ENCODE results near the gene FAIM2. TPM values are rescaled to one million over a fixed set of nuclear protein-coding genes. Genes with fewer than 3 reads are reported as not detected.

Gene FAIM2
- total and polyA plus RNA-seq, 2 donors: 0.24 to 0.41 TPM

DNA sequence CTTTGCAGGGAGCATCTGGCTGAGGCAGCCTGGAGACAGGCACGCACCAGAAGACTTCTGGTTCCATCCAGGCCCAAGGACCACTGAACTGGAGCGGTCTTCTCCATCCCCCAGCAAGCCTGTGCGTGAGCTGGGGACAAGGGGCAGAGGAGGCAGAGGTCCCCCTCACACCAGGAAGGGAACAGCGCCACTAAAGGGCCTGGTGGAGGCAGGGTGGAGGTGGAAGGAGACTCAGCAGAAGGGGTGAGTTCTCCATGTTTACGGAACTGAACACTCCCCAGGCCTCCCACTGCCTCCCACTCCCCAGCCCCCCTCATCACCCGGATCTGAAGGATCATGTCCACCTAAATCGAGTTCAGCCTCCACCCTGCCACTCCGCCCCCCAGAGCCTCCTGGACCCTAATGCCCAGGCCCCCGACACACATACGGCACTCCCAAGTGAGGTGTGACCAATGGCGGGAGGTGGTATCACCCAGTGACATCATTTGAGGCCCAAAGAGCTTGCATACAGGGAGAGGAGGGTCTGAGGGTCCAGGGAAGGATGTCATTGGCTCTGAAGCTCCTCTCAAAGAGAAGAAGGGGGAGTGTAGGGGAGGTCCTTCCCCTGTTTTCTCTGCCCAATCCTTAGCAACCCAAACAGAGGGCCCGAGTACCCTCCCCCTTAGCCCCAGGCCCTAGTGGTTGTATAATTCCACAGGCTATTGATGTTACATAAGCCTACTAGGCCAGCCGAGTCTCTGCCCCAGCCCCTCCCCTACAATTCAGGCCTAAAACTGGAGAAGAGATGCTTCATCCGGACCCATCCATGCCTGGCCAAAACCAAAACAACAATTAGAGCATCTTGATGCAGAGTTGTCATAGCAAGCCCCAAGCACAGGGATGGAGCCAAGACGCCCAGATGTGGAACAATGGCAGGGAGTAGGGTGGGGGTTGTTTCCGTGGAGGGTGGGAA, 1.0 kb downstream of the FAIM2 start:
- H3K27me3 ChIP-seq (ENCODE audit: control insufficient read depth in 2 of 2, insufficient read depth in 1 of 2, low read length in 1 of 2): peaks cover 6 to 78% of the 10 kb centered on the region in 2 donors
- H3K27ac ChIP-seq (ENCODE audit: low read depth in 1 of 2, low read length in 1 of 2): no peak overlapping the region
- DNase-seq (ENCODE audit: low read depth in 6 of 9, low spot score in 9 of 9): no peak
- H3K9me3 ChIP-seq (ENCODE audit: control insufficient read depth in 2 of 2, insufficient read depth in 1 of 2, low read length in 1 of 2): no peaks in the 10 kb centered on the region
- WGBS: 93% methylated on average over 16 of the region's 16 CpGs
- peaks cover 0 to 8% of the 10 kb centered on the region in 2 donors for H3K4me1 ChIP-seq (ENCODE audit: control insufficient read depth in 2 of 2, insufficient read depth in 2 of 2, low read length in 2 of 2)
- H3K4me3 ChIP-seq (ENCODE audit: low read length in 2 of 2): no peak overlapping the region
- no peaks in the 10 kb centered on the region for H3K36me3 ChIP-seq (ENCODE audit: control insufficient read depth in 2 of 2, insufficient read depth in 2 of 2, low read length in 1 of 2)

DNA sequence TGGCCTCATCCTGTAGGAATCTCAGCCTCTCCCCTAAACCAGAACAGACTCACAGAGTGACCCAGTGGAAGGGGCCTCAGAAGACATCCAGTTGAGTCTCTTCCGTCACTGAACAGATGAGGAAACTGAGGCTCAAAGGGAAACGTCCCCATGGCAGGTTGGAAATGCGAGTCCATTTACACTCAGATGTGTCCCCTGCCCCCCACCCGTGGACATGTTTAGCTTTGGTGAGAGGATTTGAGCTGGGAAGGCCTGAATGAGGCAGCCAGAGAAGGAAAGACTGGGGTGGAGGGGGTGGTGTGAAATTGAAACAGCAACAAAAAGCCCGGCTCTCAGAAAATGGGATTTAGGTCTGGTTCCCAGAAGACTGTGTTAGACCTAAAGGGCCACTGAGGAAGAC, 1.7 kb downstream of the FAIM2 start:
- Histone ChIP-seq H3K4me1 (ENCODE audit: control insufficient read depth in 2 of 2, insufficient read depth in 2 of 2, low read length in 2 of 2) (peaks cover 0 to 8% of the 10 kb centered on the region in 2 donors), H3K36me3 (ENCODE audit: control insufficient read depth in 2 of 2, insufficient read depth in 2 of 2, low read length in 1 of 2) (no peaks in the 10 kb centered on the region), H3K4me3 (ENCODE audit: low read length in 2 of 2) (no peak overlapping the region), H3K27me3 (ENCODE audit: control insufficient read depth in 2 of 2, insufficient read depth in 1 of 2, low read length in 1 of 2) (peaks cover 6 to 82% of the 10 kb centered on the region in 2 donors), H3K9me3 (ENCODE audit: control insufficient read depth in 2 of 2, insufficient read depth in 1 of 2, low read length in 1 of 2) (no peaks in the 10 kb centered on the region), H3K27ac (ENCODE audit: low read depth in 1 of 2, low read length in 1 of 2) (no peak overlapping the region)
- WGBS: 94% methylated on average over 5 of the region's 5 CpGs
- DNase-seq (ENCODE audit: low read depth in 6 of 9, low spot score in 9 of 9): no peak

DNA sequence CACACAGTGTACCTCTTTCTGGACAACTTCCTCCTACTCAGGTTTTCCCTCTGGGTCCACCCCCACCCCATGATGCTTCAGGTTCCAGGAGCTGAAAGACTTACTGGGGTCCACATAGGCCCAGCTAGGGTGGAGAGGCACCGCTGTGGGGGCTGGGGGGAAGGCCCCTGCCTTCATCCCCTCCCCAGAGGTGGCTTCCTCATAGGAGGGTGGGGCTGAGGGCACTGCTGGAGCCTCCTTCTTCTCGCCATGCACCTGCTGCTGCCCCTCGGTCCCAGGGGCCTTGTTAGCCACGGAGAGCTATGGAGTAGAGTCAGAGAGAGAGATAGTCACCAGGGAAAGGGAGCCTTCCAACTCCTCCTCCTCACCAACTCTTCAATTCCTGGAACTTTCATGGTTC, 2.7 kb downstream of the FAIM2 start:
- no peaks in the 10 kb centered on the region for H3K9me3 ChIP-seq (ENCODE audit: control insufficient read depth in 2 of 2, insufficient read depth in 1 of 2, low read length in 1 of 2)
- H3K27ac ChIP-seq (ENCODE audit: low read depth in 1 of 2, low read length in 1 of 2): no peak overlapping the region
- WGBS: 67% methylated on average over 4 of the region's 4 CpGs
- H3K36me3 ChIP-seq (ENCODE audit: control insufficient read depth in 2 of 2, insufficient read depth in 2 of 2, low read length in 1 of 2): no peaks in the 10 kb centered on the region
- no peak overlapping the region for H3K4me3 ChIP-seq (ENCODE audit: low read length in 2 of 2)
- no peak for DNase-seq (ENCODE audit: low read depth in 6 of 9, low spot score in 9 of 9)
- peaks cover 6 to 81% of the 10 kb centered on the region in 2 donors for H3K27me3 ChIP-seq (ENCODE audit: control insufficient read depth in 2 of 2, insufficient read depth in 1 of 2, low read length in 1 of 2)
- peaks cover 0 to 8% of the 10 kb centered on the region in 2 donors for H3K4me1 ChIP-seq (ENCODE audit: control insufficient read depth in 2 of 2, insufficient read depth in 2 of 2, low read length in 2 of 2)

DNA sequence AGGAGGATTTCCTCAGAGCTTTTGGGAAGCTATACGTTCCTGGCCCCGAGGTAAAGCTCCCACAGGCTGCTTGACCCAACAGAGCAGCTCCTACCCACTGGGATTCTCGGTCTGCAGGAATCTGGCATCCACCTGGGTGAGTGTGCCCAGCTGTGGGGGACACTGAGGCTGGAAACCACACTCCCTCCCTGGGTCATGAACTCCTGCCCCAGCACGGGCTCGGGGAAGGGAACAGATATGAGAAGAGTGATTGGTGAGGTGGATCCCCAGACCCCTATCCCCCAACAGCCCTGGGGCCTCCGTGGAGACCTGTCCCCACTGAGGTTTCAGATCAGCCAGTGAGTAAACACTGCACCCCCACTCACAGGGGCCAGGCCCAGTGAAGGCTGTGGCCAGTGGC, 3.3 kb downstream of the FAIM2 start:
- H3K9me3 ChIP-seq (ENCODE audit: control insufficient read depth in 2 of 2, insufficient read depth in 1 of 2, low read length in 1 of 2): no peaks in the 10 kb centered on the region
- no peaks in the 10 kb centered on the region for H3K36me3 ChIP-seq (ENCODE audit: control insufficient read depth in 2 of 2, insufficient read depth in 2 of 2, low read length in 1 of 2)
- H3K27ac ChIP-seq (ENCODE audit: low read depth in 1 of 2, low read length in 1 of 2): no peak overlapping the region
- peaks cover 6 to 80% of the 10 kb centered on the region in 2 donors for H3K27me3 ChIP-seq (ENCODE audit: control insufficient read depth in 2 of 2, insufficient read depth in 1 of 2, low read length in 1 of 2)
- peaks cover 0 to 8% of the 10 kb centered on the region in 2 donors for H3K4me1 ChIP-seq (ENCODE audit: control insufficient read depth in 2 of 2, insufficient read depth in 2 of 2, low read length in 2 of 2)
- 79% methylated on average over 6 of the region's 6 CpGs for WGBS
- no peak overlapping the region for H3K4me3 ChIP-seq (ENCODE audit: low read length in 2 of 2)
- no peak for DNase-seq (ENCODE audit: low read depth in 6 of 9, low spot score in 9 of 9)

DNA sequence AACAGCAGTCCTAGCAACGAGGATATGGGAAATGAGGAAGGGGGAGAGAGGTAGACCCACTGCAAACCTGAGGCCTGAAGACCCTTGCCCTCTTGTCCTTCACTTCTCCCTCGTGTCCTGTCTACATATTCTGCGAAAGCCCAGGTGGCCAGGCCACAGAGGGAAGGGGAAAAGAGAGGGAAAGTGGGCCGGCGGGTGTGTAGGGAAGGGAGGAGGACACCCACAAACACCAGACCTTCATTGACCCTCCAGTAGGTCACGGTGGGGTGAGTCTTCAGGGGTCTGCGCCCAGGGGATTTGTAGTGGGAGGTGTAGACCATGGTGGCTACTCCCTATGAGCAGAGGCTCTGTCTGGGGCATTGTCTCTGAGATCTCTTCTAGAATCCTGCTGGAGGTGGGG, 3.8 kb downstream of the FAIM2 start:
- no peaks in the 10 kb centered on the region for H3K9me3 ChIP-seq (ENCODE audit: control insufficient read depth in 2 of 2, insufficient read depth in 1 of 2, low read length in 1 of 2)
- H3K36me3 ChIP-seq (ENCODE audit: control insufficient read depth in 2 of 2, insufficient read depth in 2 of 2, low read length in 1 of 2): no peaks in the 10 kb centered on the region
- no peak overlapping the region for H3K27ac ChIP-seq (ENCODE audit: low read depth in 1 of 2, low read length in 1 of 2)
- DNase-seq (ENCODE audit: low read depth in 6 of 9, low spot score in 9 of 9): no peak
- peaks cover 6 to 78% of the 10 kb centered on the region in 2 donors for H3K27me3 ChIP-seq (ENCODE audit: control insufficient read depth in 2 of 2, insufficient read depth in 1 of 2, low read length in 1 of 2)
- peaks cover 0 to 8% of the 10 kb centered on the region in 2 donors for H3K4me1 ChIP-seq (ENCODE audit: control insufficient read depth in 2 of 2, insufficient read depth in 2 of 2, low read length in 2 of 2)
- 91% methylated on average over 7 of the region's 7 CpGs for WGBS
- no peak overlapping the region for H3K4me3 ChIP-seq (ENCODE audit: low read length in 2 of 2)

DNA sequence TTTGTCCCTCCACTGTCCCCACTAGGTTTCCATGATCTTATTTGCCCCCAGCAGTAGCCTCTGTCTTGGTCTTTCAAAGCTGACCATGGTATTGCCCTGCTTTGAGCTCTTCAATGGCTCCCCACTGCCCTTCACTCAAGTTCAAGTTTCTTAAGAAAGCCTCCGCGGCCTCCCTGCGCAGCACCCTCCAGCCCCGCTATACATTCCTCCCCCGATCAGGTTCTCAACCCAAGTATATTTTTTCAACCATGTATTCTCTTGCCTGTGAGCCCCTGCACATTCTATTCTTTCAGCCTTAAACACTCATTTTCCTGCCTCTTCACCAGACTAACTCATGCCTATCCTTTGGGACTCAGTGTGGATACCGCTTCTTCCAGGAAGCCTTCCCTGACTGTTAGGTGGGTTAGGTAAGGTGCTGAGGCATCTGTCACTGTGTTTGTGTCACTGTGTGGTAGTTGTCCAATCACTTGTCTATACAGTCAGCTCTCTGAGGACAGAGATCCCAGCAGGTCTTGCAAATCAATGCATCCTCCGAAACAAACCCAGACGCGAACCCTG, 4.3 kb downstream of the FAIM2 start:
- DNase-seq (ENCODE audit: low read depth in 6 of 9, low spot score in 9 of 9): no peak
- H3K4me3 ChIP-seq (ENCODE audit: low read length in 2 of 2): no peak overlapping the region
- peaks cover 0 to 6% of the 10 kb centered on the region in 2 donors for H3K4me1 ChIP-seq (ENCODE audit: control insufficient read depth in 2 of 2, insufficient read depth in 2 of 2, low read length in 2 of 2)
- H3K27ac ChIP-seq (ENCODE audit: low read depth in 1 of 2, low read length in 1 of 2): no peak overlapping the region
- H3K27me3 ChIP-seq (ENCODE audit: control insufficient read depth in 2 of 2, insufficient read depth in 1 of 2, low read length in 1 of 2): peaks cover 6 to 73% of the 10 kb centered on the region in 2 donors
- H3K36me3 ChIP-seq (ENCODE audit: control insufficient read depth in 2 of 2, insufficient read depth in 2 of 2, low read length in 1 of 2): no peaks in the 10 kb centered on the region
- WGBS: 98% methylated on average over 9 of the region's 9 CpGs
- H3K9me3 ChIP-seq (ENCODE audit: control insufficient read depth in 2 of 2, insufficient read depth in 1 of 2, low read length in 1 of 2): no peaks in the 10 kb centered on the region

DNA sequence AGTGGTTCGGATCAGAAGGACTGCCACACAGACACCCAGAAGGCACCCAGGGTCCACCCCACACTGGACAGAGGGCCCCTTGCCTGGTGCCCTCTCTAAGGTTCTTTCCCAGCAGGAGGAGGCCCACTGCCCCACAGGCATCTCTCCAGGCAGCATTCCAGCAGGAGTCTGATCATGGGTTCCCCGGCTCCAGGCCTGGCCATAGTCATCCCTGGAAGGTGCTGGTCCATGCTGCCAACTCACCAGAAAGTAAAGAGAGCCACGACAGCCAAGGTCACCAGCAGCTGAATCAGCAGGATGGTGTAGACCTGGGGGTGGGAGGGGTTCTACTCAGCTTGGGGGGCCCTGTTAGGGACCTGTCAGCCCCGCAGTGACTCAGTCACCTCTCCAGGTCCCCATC, 6.4 kb downstream of the FAIM2 start:
- 93% methylated on average over 4 of the region's 4 CpGs for WGBS
- no peaks in the 10 kb centered on the region for H3K9me3 ChIP-seq (ENCODE audit: control insufficient read depth in 2 of 2, insufficient read depth in 1 of 2, low read length in 1 of 2)
- no peak overlapping the region for H3K27ac ChIP-seq (ENCODE audit: low read depth in 1 of 2, low read length in 1 of 2)
- H3K36me3 ChIP-seq (ENCODE audit: control insufficient read depth in 2 of 2, insufficient read depth in 2 of 2, low read length in 1 of 2): no peaks in the 10 kb centered on the region
- H3K4me3 ChIP-seq (ENCODE audit: low read length in 2 of 2): no peak overlapping the region
- DNase-seq (ENCODE audit: low read depth in 6 of 9, low spot score in 9 of 9): no peak
- H3K4me1 ChIP-seq (ENCODE audit: control insufficient read depth in 2 of 2, insufficient read depth in 2 of 2, low read length in 2 of 2): no peaks in the 10 kb centered on the region
- peaks cover under 1 to 54% of the 10 kb centered on the region in 2 donors for H3K27me3 ChIP-seq (ENCODE audit: control insufficient read depth in 2 of 2, insufficient read depth in 1 of 2, low read length in 1 of 2)

DNA sequence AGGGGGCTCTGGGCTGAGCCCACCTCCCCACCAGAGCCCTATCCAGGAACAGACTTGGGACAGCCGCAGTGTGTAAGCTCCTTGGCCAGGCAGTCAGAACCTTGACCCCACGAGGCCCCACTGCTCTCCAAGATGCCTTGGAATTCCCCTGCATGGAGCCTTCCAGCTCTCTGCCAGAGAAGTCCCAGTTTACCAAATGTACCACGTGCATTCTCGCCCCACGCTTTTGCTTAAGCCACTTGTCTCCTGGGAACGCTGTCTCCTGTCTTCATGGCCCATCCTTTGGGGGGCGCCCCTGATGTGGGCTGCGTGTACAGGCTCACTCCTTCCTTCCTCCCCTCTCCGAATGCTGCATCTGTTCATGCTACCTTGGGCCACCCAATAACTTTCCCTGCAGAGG, 7.9 kb downstream of the FAIM2 start:
- Histone ChIP-seq H3K9me3 (ENCODE audit: control insufficient read depth in 2 of 2, insufficient read depth in 1 of 2, low read length in 1 of 2) (no peaks in the 10 kb centered on the region), H3K4me3 (ENCODE audit: low read length in 2 of 2) (no peak overlapping the region), H3K4me1 (ENCODE audit: control insufficient read depth in 2 of 2, insufficient read depth in 2 of 2, low read length in 2 of 2) (no peaks in the 10 kb centered on the region), H3K27ac (ENCODE audit: low read depth in 1 of 2, low read length in 1 of 2) (no peak overlapping the region), H3K27me3 (ENCODE audit: control insufficient read depth in 2 of 2, insufficient read depth in 1 of 2, low read length in 1 of 2) (peaks cover 0 to 51% of the 10 kb centered on the region in 2 donors), H3K36me3 (ENCODE audit: control insufficient read depth in 2 of 2, insufficient read depth in 2 of 2, low read length in 1 of 2) (no peaks in the 10 kb centered on the region)
- DNase-seq (ENCODE audit: low read depth in 6 of 9, low spot score in 9 of 9): no peak
- WGBS: 95% methylated on average over 9 of the region's 9 CpGs

DNA sequence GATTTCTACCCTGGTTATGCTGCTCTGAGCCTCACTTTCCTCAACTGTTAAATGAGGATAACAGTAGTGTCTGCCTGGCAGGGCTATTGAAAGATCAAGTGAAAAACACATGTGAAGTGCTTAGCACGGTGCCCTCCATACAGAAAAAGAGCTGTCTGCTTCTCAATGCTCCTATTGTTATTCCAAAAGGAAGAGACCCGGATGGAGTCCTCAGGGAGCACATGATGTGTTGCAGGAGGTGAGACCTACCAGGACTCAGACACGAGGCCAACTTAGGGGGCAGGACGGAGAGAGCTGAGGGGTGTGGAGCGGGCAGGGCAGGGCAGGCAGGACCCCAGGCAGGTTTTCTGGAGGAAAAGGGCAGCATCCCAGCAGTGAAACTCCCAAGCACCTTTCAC, 8.9 kb downstream of the FAIM2 start:
- Histone ChIP-seq H3K4me1 (ENCODE audit: control insufficient read depth in 2 of 2, insufficient read depth in 2 of 2, low read length in 2 of 2) (no peaks in the 10 kb centered on the region), H3K27me3 (ENCODE audit: control insufficient read depth in 2 of 2, insufficient read depth in 1 of 2, low read length in 1 of 2) (peaks cover 0 to 43% of the 10 kb centered on the region in 2 donors), H3K9me3 (ENCODE audit: control insufficient read depth in 2 of 2, insufficient read depth in 1 of 2, low read length in 1 of 2) (no peaks in the 10 kb centered on the region), H3K27ac (ENCODE audit: low read depth in 1 of 2, low read length in 1 of 2) (no peak overlapping the region), H3K36me3 (ENCODE audit: control insufficient read depth in 2 of 2, insufficient read depth in 2 of 2, low read length in 1 of 2) (no peaks in the 10 kb centered on the region), H3K4me3 (ENCODE audit: low read length in 2 of 2) (no peak overlapping the region)
- WGBS: 87% methylated on average over 5 of the region's 5 CpGs
- no peak for DNase-seq (ENCODE audit: low read depth in 6 of 9, low spot score in 9 of 9)
